Coronary artery (tissue), 2 donors: ENCODE measurements around the gene ZNF618.
"Not testable (repeated sequence)": the region's sequence is repeated elsewhere in the genome, so short reads cannot be mapped to it uniquely, and the experiment has no call there.

ENCODE experiments used
- DNase-seq: peaks from one replicate; pipeline ENCODE4 v3.0.0-alpha.2; 2017; ENCODE audit warnings: low spot score
- H3K27ac ChIP-seq, 2 donors: fragments of 200-600 bp; sonication (generic); one replicate each; pipeline ENCODE4 v1.5.1; 2016 to 2019
- H3K4me3 ChIP-seq: fragments of 200-600 bp; sonication (generic); 2 replicates; pipeline ENCODE4 v1.5.1; 2016; ENCODE audit warnings: mild to moderate bottlenecking, moderate library complexity
- CTCF ChIP-seq: fragments of 200-600 bp; sonication (generic); IDR thresholded peaks from one replicate; pipeline ENCODE4 v1.5.1; 2019; ENCODE audit warnings: antibody characterized with exemption

The ZNF618 gene

GRCh38 chr9:114038724-114039313 lies 162.7 kb downstream of the ZNF618 start:
- no peak overlapping the region for H3K4me3 ChIP-seq
- no peak for TF ChIP-seq CTCF
- no peak overlapping the region for H3K27ac ChIP-seq
- no peak for DNase-seq

GRCh38 chr9:114039484-114039883 lies 163.4 kb downstream of the ZNF618 start:
- Histone ChIP-seq H3K27ac (no peak overlapping the region), H3K4me3 (no peak overlapping the region)
- TF ChIP-seq CTCF: no peak
- no peak for DNase-seq

GRCh38 chr9:114043660-114044059 lies 167.6 kb downstream of the ZNF618 start:
- H3K4me3 ChIP-seq, H3K27ac ChIP-seq, DNase-seq: not testable (repeated sequence)

- no peak overlapping the region for H3K27ac ChIP-seq
Observed at GRCh38 chr9:114046237-114046755, 170.2 kb downstream of the ZNF618 start.

GRCh38 chr9:114046875-114047274 lies 170.8 kb downstream of the ZNF618 start:
- TF ChIP-seq CTCF: no peak
- Histone ChIP-seq H3K4me3 (no peak overlapping the region), H3K27ac (no peak overlapping the region)
- no peak for DNase-seq

More at GRCh38 chr9:114046237-114046755, 170.2 kb downstream of the ZNF618 start:
- TF ChIP-seq CTCF: no peak
- DNase-seq: no peak
- no peak overlapping the region for H3K4me3 ChIP-seq

- Histone ChIP-seq H3K27ac (no peak overlapping the region), H3K4me3 (no peak overlapping the region)
- peak; percentile 45 for DNase-seq
- no peak for TF ChIP-seq CTCF
Observed at GRCh38 chr9:114047717-114048116, 171.6 kb downstream of the ZNF618 start.

GRCh38 chr9:114048533-114049415 lies 172.7 kb downstream of the ZNF618 start:
- peak; percentile 56 for DNase-seq

More at GRCh38 chr9:114048533-114049415, 172.7 kb downstream of the ZNF618 start:
- H3K27ac ChIP-seq: no peak overlapping the region
- TF ChIP-seq CTCF: no peak
- no peak overlapping the region for H3K4me3 ChIP-seq
